GM12875 (cell line): ENCODE data around the gene IFNL3.

ENCODE experiments used
- H3K4me3 ChIP-seq: one replicate; pipeline ENCODE4 v1.5.1; 2011; ENCODE audit warnings: low read depth, low read length, control low read depth
- TF ChIP-seq, protein P1 (sequence below): IDR thresholded peaks from 2 replicates; pipeline ENCODE4 v1.5.1; 2011; ENCODE audit warnings: low read depth, mild to moderate bottlenecking, control low read depth, inconsistent platforms, low read length, moderate library complexity, borderline replicate concordance; ENCODE audit not compliant: insufficient read depth

The IFNL3 gene

DNA sequence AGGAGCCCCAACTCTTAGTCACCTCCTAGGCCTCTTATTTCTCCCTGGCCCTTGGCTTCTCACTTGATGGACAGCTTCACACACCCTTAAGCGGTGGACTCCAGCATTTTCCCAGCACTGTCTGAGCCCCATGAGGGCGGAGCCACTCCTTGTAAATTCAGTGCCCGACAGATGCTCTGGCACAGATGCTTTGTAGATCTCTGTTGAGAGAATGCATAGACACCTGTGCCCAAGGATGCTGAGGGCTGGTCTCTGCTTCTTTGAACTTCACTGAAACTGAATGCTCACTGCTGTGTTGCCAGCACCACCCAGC, 44.0 kb downstream of the IFNL3 start:
- no peak overlapping the region for H3K4me3 ChIP-seq
- TF ChIP-seq, protein P1, sequence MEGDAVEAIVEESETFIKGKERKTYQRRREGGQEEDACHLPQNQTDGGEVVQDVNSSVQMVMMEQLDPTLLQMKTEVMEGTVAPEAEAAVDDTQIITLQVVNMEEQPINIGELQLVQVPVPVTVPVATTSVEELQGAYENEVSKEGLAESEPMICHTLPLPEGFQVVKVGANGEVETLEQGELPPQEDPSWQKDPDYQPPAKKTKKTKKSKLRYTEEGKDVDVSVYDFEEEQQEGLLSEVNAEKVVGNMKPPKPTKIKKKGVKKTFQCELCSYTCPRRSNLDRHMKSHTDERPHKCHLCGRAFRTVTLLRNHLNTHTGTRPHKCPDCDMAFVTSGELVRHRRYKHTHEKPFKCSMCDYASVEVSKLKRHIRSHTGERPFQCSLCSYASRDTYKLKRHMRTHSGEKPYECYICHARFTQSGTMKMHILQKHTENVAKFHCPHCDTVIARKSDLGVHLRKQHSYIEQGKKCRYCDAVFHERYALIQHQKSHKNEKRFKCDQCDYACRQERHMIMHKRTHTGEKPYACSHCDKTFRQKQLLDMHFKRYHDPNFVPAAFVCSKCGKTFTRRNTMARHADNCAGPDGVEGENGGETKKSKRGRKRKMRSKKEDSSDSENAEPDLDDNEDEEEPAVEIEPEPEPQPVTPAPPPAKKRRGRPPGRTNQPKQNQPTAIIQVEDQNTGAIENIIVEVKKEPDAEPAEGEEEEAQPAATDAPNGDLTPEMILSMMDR, result no peak

DNA sequence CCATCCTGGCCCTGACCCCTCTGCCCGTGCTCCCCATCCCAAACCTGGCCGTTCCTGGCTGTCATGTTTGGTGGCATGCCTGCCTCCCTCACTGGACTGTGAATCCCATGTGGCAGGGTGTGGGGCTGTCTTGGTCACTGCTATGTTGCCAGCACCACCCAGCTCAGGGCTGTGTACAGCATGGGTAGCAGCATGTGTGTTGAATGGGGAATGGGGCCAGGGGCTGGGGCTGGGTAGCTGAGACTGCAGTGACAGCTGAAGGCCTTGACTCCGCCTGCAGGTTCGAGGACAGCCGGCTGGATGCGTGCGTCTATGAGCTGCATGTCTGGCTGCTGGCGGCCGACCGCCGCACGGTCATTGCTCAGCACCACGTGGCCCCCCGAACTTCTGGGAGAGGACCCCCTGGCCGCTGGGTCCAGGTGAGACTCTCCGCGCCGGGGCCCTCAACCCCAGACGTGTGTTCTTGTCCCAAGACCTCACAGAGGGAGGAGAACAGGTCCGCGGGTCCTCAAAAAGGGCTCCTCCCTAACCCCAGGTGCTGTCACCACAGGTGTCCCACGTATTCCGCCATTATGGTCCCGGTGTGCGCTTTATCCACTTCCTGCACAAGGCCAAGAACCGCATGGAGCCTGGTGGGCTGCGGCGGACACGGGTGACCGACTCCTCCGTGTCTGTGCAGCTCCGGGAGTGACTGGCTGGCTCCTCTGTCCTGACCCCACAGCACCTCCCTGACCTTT, 44.6 kb downstream of the IFNL3 start:
- TF ChIP-seq, protein P1, result no peak
- H3K4me3 ChIP-seq, result no peak overlapping the region

DNA sequence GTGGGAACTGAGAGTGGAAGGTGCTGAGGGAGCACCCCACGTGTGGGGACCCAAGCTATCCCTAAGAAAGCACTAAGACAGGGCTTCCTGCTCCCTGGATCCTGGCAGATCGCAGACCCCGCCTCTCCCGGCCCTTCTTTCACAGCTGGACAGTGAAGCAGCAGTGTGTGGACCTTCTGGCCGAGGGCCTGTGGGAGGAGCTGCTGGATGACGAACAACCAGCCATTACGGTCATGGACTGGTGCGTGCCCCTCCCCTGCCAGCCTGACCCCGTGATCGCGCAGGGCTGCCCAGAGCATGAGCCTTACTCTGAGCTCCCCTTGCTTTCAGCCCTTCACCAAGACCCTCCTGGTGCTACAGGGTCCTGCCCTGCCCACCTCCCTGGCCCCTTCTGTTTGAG, 45.8 kb downstream of the IFNL3 start:
- TF ChIP-seq, protein P1, result no peak
- no peak overlapping the region for H3K4me3 ChIP-seq

DNA sequence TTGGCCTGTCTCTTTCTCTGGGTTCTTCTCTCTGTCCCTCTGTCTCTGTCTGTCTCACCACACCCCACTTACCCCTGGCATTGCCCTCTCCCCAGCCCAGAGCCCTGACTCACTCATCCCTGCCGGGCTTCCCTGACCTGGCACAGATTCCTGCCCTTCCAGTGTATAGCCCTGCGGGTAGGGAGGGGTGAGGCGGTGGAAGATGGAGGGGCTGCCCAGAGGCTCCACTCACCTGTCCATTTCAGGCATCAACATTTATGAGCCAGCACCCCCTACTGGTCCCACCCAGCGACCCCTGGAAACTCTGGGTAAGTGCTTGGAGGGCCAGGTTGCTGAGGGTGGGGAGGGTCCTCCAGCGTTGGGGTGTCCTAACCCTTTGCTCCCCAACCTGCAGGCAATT, 47.0 kb downstream of the IFNL3 start:
- H3K4me3 ChIP-seq, result no peak overlapping the region
- TF ChIP-seq, protein P1, result no peak

DNA sequence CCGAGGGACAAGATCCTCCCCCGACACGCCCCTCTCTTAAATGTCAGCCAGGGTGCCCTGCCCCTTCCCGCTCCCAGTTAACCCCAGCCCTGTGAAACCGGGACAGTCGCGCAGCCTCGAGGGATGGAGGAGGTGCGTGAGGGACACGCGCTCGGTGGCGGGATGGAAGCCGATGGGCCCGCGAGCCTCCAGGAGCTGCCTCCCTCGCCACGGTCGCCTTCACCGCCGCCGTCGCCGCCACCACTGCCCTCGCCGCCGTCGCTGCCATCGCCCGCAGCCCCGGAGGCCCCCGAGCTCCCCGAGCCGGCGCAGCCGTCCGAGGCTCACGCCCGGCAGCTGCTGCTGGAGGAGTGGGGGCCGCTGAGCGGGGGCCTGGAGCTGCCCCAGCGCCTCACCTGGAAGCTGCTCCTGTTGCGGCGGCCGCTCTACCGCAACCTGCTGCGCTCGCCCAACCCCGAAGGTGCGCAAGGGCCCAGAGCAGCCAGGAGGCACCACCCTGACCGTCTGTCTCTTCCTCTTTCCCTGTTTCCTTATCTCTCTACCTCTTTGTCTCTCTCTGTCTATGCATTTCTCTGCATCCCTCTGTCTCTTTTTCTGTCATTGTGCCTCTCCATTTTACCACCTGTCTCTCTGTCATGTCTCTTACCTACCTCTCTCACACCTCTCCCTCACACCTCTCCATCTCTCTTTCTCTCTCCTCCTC, 47.8 kb downstream of the IFNL3 start, which contains the start of gene NCCRP1:
Gene NCCRP1, plus strand, starts transcription at position 105 of the 703 bp plus-strand sequence. Its CDS starts 19 bp downstream, at position 124.
- TF ChIP-seq, protein P1, result no peak
- no peak within 1 kb of the TSS for H3K4me3 ChIP-seq

DNA sequence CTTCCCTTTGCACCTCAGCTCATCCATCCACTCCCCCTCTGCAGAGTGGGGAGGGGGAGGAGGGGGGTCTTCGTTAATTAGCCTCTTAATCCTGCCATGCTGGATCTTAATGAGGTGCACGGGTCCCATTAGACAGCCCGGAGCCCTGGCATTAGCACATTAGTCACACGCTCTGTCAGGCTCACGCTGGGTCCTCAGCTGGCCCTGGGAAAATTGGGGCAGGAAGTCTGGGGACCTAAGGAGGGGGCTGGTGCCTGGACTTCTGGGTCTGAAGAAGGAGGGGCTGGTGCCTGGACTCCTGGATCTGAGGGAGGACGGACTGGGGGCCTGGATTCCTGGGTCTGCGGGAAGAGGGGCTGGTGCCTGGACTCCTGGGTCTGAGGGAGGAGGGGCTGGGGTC, 48.5 kb downstream of the IFNL3 start:
- no peak overlapping the region for H3K4me3 ChIP-seq
- TF ChIP-seq, protein P1, result no peak

DNA sequence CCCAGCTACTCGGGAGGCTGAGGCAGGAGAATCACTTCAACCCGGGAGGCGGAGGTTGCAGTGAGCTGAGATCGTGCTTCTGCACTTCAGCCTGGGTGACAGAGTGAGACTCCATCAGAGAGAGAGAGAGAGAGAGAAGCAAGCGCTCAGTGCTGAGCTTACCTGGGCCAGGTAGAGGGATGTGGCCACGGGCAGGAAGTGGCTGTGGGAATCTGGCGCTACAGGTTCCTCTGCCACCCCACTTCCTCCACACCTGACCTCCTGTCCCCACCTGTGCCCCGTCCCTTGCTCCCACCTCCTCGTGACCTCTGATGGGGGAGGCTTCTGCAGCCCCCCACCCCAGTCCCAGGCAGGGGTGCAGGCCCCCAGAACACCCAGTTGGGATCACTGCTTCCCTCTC, 49.1 kb downstream of the IFNL3 start:
- no peak overlapping the region for H3K4me3 ChIP-seq
- TF ChIP-seq, protein P1, result no peak
